SK-N-SH (cell line): ENCODE results near the gene DPH6. TPM values are rescaled to one million over a fixed set of nuclear protein-coding genes. Genes with fewer than 3 reads are reported as not detected.

Experiments
- CTCF ChIA-PET: fragments of 300-600, 350-600 bp; formaldehyde crosslinking; extraction: SDS; loops from one replicate; lab custom pipeline; 2021; lab: Yijun Ruan, JAX
- POLR2A ChIA-PET: fragments of 350-600 bp; sonication (Branson Sonifier 250); formaldehyde crosslinking; extraction: SDS; loops from one replicate; lab custom pipeline; 2020; ENCODE audit warnings: antibody characterized with exemption, inconsistent platforms; lab: Yijun Ruan, JAX
- DNase-seq: peaks from one replicate; pipeline ENCODE4 v3.0.0; 2012
- H2AFZ ChIP-seq: fragments of 200-600 bp; sonication (generic); 2 replicates; pipeline ENCODE4 v1.8.1; 2016; ENCODE audit warnings: antibody characterized with exemption, mild to moderate bottlenecking, low read depth
- H3F3A ChIP-seq: fragments of 200-600 bp; sonication (generic); replicated peaks from 2 replicates; pipeline ENCODE3; 2016; ENCODE audit warnings: antibody characterized with exemption, mild to moderate bottlenecking; ENCODE audit not compliant: insufficient read depth
- H3K27ac ChIP-seq, 2 experiments: fragments of 200-500 bp in 1 of 2; fragments of 200-600 bp in 1 of 2; sonication (Bioruptor generic) in 1 of 2; sonication (generic), shearing (Covaris generic) in 1 of 2; 2 replicates each; pipeline versions ENCODE4 v1.5.1 to v1.6.1; 2014 to 2016; ENCODE audit warnings: low read depth in 2 of 2, inconsistent platforms in 1 of 2, low read length in 1 of 2, mild to moderate bottlenecking in 1 of 2, mixed read lengths in 1 of 2
- H3K27me3 ChIP-seq: fragments of 200-600 bp; sonication (generic), shearing (Covaris generic); 2 replicates; pipeline ENCODE4 v1.6.1; 2016; ENCODE audit warnings: mixed run types; ENCODE audit not compliant: insufficient read depth
- H3K36me3 ChIP-seq, 2 experiments: fragments of 200-500 bp in 1 of 2; fragments of 200-600 bp in 1 of 2; sonication (Bioruptor generic) in 1 of 2; sonication (generic) in 1 of 2; replicated peaks in 1 of 2; 2 replicates each; pipeline versions ENCODE3 to v1.5.1; 2014 to 2016; ENCODE audit warnings: low read length in 1 of 2, mild to moderate bottlenecking in 1 of 2; ENCODE audit not compliant: insufficient read depth in 2 of 2, control insufficient read depth in 1 of 2
- H3K4me1 ChIP-seq, 2 experiments: fragments of 200-500 bp in 1 of 2; fragments of 200-600 bp in 1 of 2; sonication (Bioruptor generic) in 1 of 2; sonication (generic), shearing (Covaris generic) in 1 of 2; 2 replicates each; pipeline versions ENCODE4 v1.5.1 to v1.6.1; 2014 to 2016; ENCODE audit warnings: low read depth in 1 of 2, low read length in 1 of 2, mixed run types in 1 of 2; ENCODE audit not compliant: insufficient read depth in 2 of 2, control insufficient read depth in 1 of 2
- H3K4me2 ChIP-seq: fragments of 200-600 bp; sonication (generic), shearing (Covaris generic); 2 replicates; pipeline ENCODE4 v1.6.1; 2017; ENCODE audit warnings: mixed run types
- H3K4me3 ChIP-seq, 2 experiments: fragments of 200-500 bp in 1 of 2; fragments of 200-600 bp in 1 of 2; sonication (Bioruptor generic) in 1 of 2; sonication (generic), shearing (Covaris generic) in 1 of 2; 2 replicates each; pipeline versions ENCODE4 v1.5.1 to v1.8.1; 2014 to 2016; ENCODE audit warnings: low read depth in 2 of 2, inconsistent platforms in 1 of 2, low read length in 1 of 2, mild to moderate bottlenecking in 1 of 2, mixed read lengths in 1 of 2, moderate library complexity in 1 of 2
- H3K79me2 ChIP-seq: fragments of 200-600 bp; sonication (generic); 2 replicates; pipeline ENCODE4 v1.8.1; 2017; ENCODE audit warnings: mild to moderate bottlenecking; ENCODE audit not compliant: insufficient read depth
- H3K9ac ChIP-seq: fragments of 200-600 bp; sonication (generic); 2 replicates; pipeline ENCODE4 v1.6.1; 2017; ENCODE audit warnings: mixed run types
- H3K9me2 ChIP-seq: fragments of 200-600 bp; sonication (generic); 2 replicates; pipeline ENCODE4 v1.6.1; 2017; ENCODE audit warnings: mixed run types
- H3K9me3 ChIP-seq: fragments of 200-600 bp; sonication (generic); 2 replicates; pipeline ENCODE4 v1.6.1; 2017; ENCODE audit warnings: mixed run types, mild to moderate bottlenecking, moderate library complexity
- H4K20me1 ChIP-seq: fragments of 200-600 bp; sonication (generic); 2 replicates; pipeline ENCODE4 v1.6.1; 2017; ENCODE audit warnings: mild to moderate bottlenecking, mixed run types; ENCODE audit not compliant: insufficient read depth
- CHD2 ChIP-seq: fragments of 150-350 bp; IDR thresholded peaks from 2 replicates; pipeline ENCODE4 v1.6.1; 2018; ENCODE audit warnings: low read length; ENCODE audit not compliant: partially characterized antibody
- ELF1 ChIP-seq: IDR thresholded peaks from 2 replicates; pipeline ENCODE4 v1.4.0; 2012
- EP300 ChIP-seq, 2 experiments: IDR thresholded peaks; 2 replicates each; pipeline versions ENCODE4 v1.4.0 to v1.6.1; 2012; ENCODE audit warnings: borderline replicate concordance in 1 of 2, low read depth in 1 of 2, low read length in 1 of 2
- EZH2phosphoT487 ChIP-seq: fragments of 200-600 bp; sonication (generic); IDR thresholded peaks from 2 replicates; pipeline ENCODE4 v1.6.1; 2017; ENCODE audit warnings: low read depth, mixed run types, mild to moderate bottlenecking, antibody characterized with exemption, moderate library complexity, borderline replicate concordance
- FOSL2 ChIP-seq: IDR thresholded peaks from 2 replicates; pipeline ENCODE4 v1.4.0; 2012; ENCODE audit warnings: low read depth, mild to moderate bottlenecking, moderate library complexity, borderline replicate concordance
- GABPA ChIP-seq: IDR thresholded peaks from 2 replicates; pipeline ENCODE4 v1.4.0; 2012; ENCODE audit warnings: low read depth, mild to moderate bottlenecking
- GATA2 ChIP-seq: sonication (generic); formaldehyde crosslinking; IDR thresholded peaks from 2 replicates; pipeline ENCODE4 v1.5.0; 2020; ENCODE audit warnings: mild to moderate bottlenecking, missing genetic modification reagents
- IRF3 ChIP-seq: fragments of 150-350 bp; IDR thresholded peaks from 2 replicates; pipeline ENCODE4 v1.6.1; 2016; ENCODE audit warnings: mild to moderate bottlenecking, low read depth, low read length
- JUND ChIP-seq: IDR thresholded peaks from 2 replicates; pipeline ENCODE4 v1.4.0; 2012
- MAX ChIP-seq: IDR thresholded peaks from 2 replicates; pipeline ENCODE4 v1.4.0; 2012; ENCODE audit warnings: low read depth
- MXI1 ChIP-seq: IDR thresholded peaks from 2 replicates; pipeline ENCODE4 v1.6.1; 2012; ENCODE audit warnings: mild to moderate bottlenecking, low read depth, low read length, improper control_type of control experiment
- NFIC ChIP-seq: IDR thresholded peaks from 2 replicates; pipeline ENCODE4 v1.4.0; 2012; ENCODE audit warnings: borderline replicate concordance
- PBX3 ChIP-seq: IDR thresholded peaks from 2 replicates; pipeline ENCODE4; 2012
- RAD21 ChIP-seq: IDR thresholded peaks from 2 replicates; pipeline ENCODE4 v1.6.1; 2012; ENCODE audit warnings: mild to moderate bottlenecking, low read length
- RXRA ChIP-seq: IDR thresholded peaks from 2 replicates; pipeline ENCODE4 v1.4.0; 2012; ENCODE audit warnings: low read depth, mild to moderate bottlenecking, borderline replicate concordance
- SIN3A ChIP-seq: IDR thresholded peaks from 2 replicates; pipeline ENCODE4 v1.6.1; 2012; ENCODE audit warnings: low read depth, mild to moderate bottlenecking, low read length, moderate library complexity, borderline replicate concordance
- SMC3 ChIP-seq: IDR thresholded peaks from 2 replicates; pipeline ENCODE4 v1.6.1; 2012; ENCODE audit warnings: low read depth, low read length, improper control_type of control experiment
- TCF12 ChIP-seq: IDR thresholded peaks from 2 replicates; pipeline ENCODE4 v1.4.0; 2012
- TEAD4 ChIP-seq: IDR thresholded peaks from 2 replicates; pipeline ENCODE4 v1.4.0; 2012; ENCODE audit warnings: mild to moderate bottlenecking, borderline replicate concordance; ENCODE audit not compliant: insufficient read depth
- USF1 ChIP-seq: IDR thresholded peaks from 2 replicates; pipeline ENCODE4 v1.4.0; 2012; ENCODE audit warnings: low read depth, borderline replicate concordance
- YY1 ChIP-seq: IDR thresholded peaks from 2 replicates; pipeline ENCODE4 v1.4.0; 2012; ENCODE audit warnings: low read depth, mild to moderate bottlenecking
- ZBTB33 ChIP-seq: IDR thresholded peaks from 2 replicates; pipeline ENCODE4 v1.4.0; 2012; ENCODE audit warnings: low read depth, borderline replicate concordance
- WGBS: methylation state at CpG from one replicate; pipeline ENCODE4 v1.1.6; 2017; ENCODE audit warnings: low lambda C conversion rate; 5-methylcytosine and 5-hydroxymethylcytosine counted together
- polyA plus RNA-seq, 3 experiments: library from polyadenylated mRNA; depleted of rRNA; stranded (reverse); fragments of >200 nt; gene quantifications; 2 replicates each; pipeline ENCODE4 v1.2.3, GENCODE V29; 2012

Gene DPH6
- polyA plus RNA-seq, 1 of the 3 experiments (the other 2 are of a cell fraction) = 15.7 TPM

GRCh38 chr15:35540885-35541284 lies 5.1 kb downstream of the DPH6 start:
- Histone ChIP-seq H3F3A (peaks cover 16% of the 10 kb centered on the region), H3K4me2 (peak overlapping the region; percentile 9; the same call in 1 of the 2 replicates), H3K9ac (no peak overlapping the region), H3K9me3 (no peaks in the 10 kb centered on the region), H3K4me3 (no peak overlapping the region), H3K4me1 (peaks cover 3 to 13% of the 10 kb centered on the region in 2 experiments; a peak in 3 of 4 replicates), H3K79me2 (peaks cover 14% of the 10 kb centered on the region; the same call in 1 of the 2 replicates), H3K36me3 (peaks cover 9 to 19% of the 10 kb centered on the region in 2 experiments), H3K27me3 (no peaks in the 10 kb centered on the region), H3K27ac (peak overlapping the region; percentile 54 to 67; a peak in 3 of 4 replicates), H4K20me1 (no peaks in the 10 kb centered on the region), H2AFZ (no peak overlapping the region), H3K9me2 (no peaks in the 10 kb centered on the region; the same call in 1 of the 2 replicates)
- no peak for DNase-seq
- CTCF ChIA-PET = interaction anchor here (1.2 kb wide), 1 partner anchor 210 kb away, joined by 3 read pairs; no protein-coding TSS in a partner anchor
- TF ChIP-seq ZBTB33 = no peak
- TF ChIP-seq RAD21 = no peak
- TF ChIP-seq RXRA = no peak; the same call in 1 of the 2 replicates
- TF ChIP-seq MAX = peak; percentile 39; the same call in 1 of the 2 replicates
- peak; percentile 53 for TF ChIP-seq JUND
- no peak for TF ChIP-seq CHD2
- no peak for TF ChIP-seq GATA2 (CRISPR knock-in tag)
- peak; percentile 34; the same call in 1 of the 2 replicates for TF ChIP-seq FOSL2
- 0 out of 2 replicates have a peak, but pooled peaks have one; percentile 10 for TF ChIP-seq TEAD4
- no peak for TF ChIP-seq USF1
- no peak for TF ChIP-seq SIN3A
- TF ChIP-seq GABPA = no peak
- peak; percentile 94 for TF ChIP-seq TCF12
- TF ChIP-seq SMC3 = no peak
- TF ChIP-seq MXI1 = no peak
- TF ChIP-seq EZH2phosphoT487 = no peak
- no peak for TF ChIP-seq ELF1
- TF ChIP-seq EP300 (IDR thresholded peaks at IDR 0.05; ENCODE audit: borderline replicate concordance in 1 of 2, low read depth in 1 of 2, low read length in 1 of 2) = peak in 1 of 2 experiments; percentile 50; a peak in 1 of 4 replicates
- TF ChIP-seq YY1 = no peak
- peak; percentile 83 for TF ChIP-seq NFIC
- peak; percentile 50 for TF ChIP-seq PBX3
- TF ChIP-seq IRF3 = no peak
- 12% methylated on average over 1 of the region's 1 CpG for WGBS
- POLR2A ChIA-PET = no interaction called here
